GM23338 (cell line): ENCODE results near the gene KCNQ1OT1.

Experiments used
- CTCF ChIP-seq, 2 experiments: fragments of 200-600 bp in 1 of 2; sonication (generic) in 1 of 2; conservative IDR thresholded peaks; 2 replicates each; pipeline versions ENCODE4 v1.5.1 to v1.6.1; 2016 to 2017; ENCODE audit warnings: antibody characterized with exemption in 2 of 2, low read depth in 2 of 2, mild to moderate bottlenecking in 2 of 2, moderate library complexity in 1 of 2
- EZH2 ChIP-seq: fragments of 200-600 bp; sonication (generic); IDR thresholded peaks from one replicate; pipeline ENCODE4 v1.8.0; 2017; ENCODE audit warnings: antibody characterized with exemption, mild to moderate bottlenecking, low read depth; ENCODE audit not compliant: unreplicated experiment
- EZH2phosphoT487 ChIP-seq: fragments of 200-600 bp; sonication (generic); IDR thresholded peaks from one replicate; pipeline ENCODE4 v1.8.1; 2018; ENCODE audit warnings: antibody characterized with exemption; ENCODE audit not compliant: unreplicated experiment
- JUNB ChIP-seq: IDR thresholded peaks from one replicate; pipeline ENCODE4 v1.6.1; 2016; ENCODE audit warnings: antibody characterized with exemption; ENCODE audit not compliant: unreplicated experiment
- POLR2AphosphoS5 ChIP-seq: IDR thresholded peaks from 2 replicates; pipeline ENCODE4 v1.6.1; 2016; ENCODE audit warnings: antibody characterized with exemption, low read depth
- REST ChIP-seq: IDR thresholded peaks from one replicate; pipeline ENCODE4 v1.6.1; 2018; ENCODE audit warnings: antibody characterized with exemption; ENCODE audit not compliant: unreplicated experiment
- STAT1 ChIP-seq: IDR thresholded peaks from one replicate; pipeline ENCODE4 v1.6.1; 2016; ENCODE audit warnings: antibody characterized with exemption; ENCODE audit not compliant: unreplicated experiment
- ZNF331 ChIP-seq: fragments of 250-450 bp; sonication (Bioruptor Pico); IDR thresholded peaks from 2 replicates; pipeline ENCODE4 v1.5.0; 2020; ENCODE audit warnings: low read depth, mild to moderate bottlenecking, moderate library complexity

DNA sequence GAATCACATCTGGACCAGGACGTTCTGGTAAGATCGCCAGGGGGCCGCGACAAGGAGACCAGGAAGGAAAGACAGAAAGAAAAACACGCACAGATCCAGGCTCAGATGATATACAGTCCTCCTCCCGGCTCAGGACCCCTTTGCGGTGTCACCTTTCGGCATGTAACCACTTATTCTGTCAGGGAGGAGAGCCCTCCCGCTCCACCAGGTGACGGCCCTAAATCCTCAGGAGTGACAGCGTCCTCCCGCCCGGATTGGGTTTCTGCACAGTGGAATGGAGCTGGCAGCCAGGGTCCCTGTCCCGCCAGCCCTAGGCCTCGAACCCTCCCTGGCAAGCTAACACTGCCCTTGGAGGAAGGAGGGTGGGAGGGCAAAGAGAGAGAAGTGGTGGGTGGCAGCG lies 24.3 kb upstream of the KCNQ1OT1 start:
- TF ChIP-seq POLR2AphosphoS5 (no peak), CTCF (conservative IDR thresholded peaks at IDR 0.05; ENCODE audit: low read depth in 2 of 2) (no peak), EZH2 (no peak), REST (no peak), EZH2phosphoT487 (no peak), STAT1 (no peak), ZNF331 (CRISPR knock-in tag) (no peak), JUNB (no peak)
